GM12865 (cell line): ENCODE data around the gene STARD10.
A peak's percentile ranks its signal among the peaks of the same experiment; 100 is the strongest.

ENCODE experiments used
- DNase-seq: peaks from one replicate; pipeline ENCODE4 v3.0.0; 2010; ENCODE audit warnings: low read depth
- H3K4me3 ChIP-seq: 2 replicates; pipeline ENCODE4 v1.5.1; 2011; ENCODE audit warnings: mild to moderate bottlenecking, low read depth, low read length, control low read depth
- CTCF ChIP-seq: IDR thresholded peaks from 2 replicates; pipeline ENCODE4 v1.5.1; 2011; ENCODE audit warnings: low read length, control low read depth, low read depth, inconsistent platforms; ENCODE audit not compliant: insufficient read depth; ENCODE audit errors: missing control alignments

The STARD10 gene

GRCh38 chr11:72820439-72821139 lies 26.7 kb upstream of the STARD10 start:
- H3K4me3 ChIP-seq, result no peak overlapping the region
- no peak for DNase-seq

DNA sequence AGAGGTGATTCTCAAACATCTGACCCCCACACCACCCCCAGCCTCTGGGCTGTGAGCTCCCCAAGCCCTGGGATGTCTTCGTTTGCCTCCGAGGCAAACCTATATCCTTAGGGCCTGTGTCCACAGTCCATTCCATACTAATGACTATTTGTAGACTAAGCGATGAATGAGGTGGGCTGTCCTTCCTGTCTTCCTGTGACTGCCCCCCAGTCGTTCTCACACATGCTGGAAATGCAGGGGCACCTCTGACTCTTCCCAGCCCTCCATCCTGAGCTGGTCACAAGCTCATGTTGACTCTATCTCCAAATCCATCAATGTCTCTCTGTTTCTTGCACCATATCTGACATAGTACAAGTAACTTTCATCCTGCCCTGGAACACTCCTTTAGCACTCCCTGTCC lies 25.1 kb upstream of the STARD10 start:
- TF ChIP-seq CTCF, result no peak
- H3K4me3 ChIP-seq, result no peak overlapping the region
- DNase-seq, result no peak

More at GRCh38 chr11:72820439-72821139, 26.7 kb upstream of the STARD10 start:
- TF ChIP-seq CTCF, result no peak

DNA sequence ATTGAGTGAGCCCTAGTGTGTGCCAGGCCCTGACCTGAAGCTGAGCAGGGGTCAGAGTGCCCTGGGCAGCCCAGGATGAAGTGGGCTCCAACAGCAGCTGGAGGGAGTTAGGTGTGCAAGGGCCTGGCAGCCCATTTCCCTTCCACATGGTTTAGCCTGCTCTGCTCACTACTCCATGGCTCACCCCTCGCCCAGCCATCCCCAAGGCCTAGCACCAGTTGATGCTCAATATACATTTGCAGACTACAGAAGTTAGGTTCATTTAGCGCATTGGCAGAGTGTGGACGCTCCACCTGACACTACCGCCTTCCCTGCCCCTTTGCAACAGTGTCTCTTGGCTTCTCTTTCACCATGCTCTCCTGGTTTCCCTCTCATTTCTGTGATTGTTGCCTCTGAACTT lies 24.1 kb upstream of the STARD10 start:
- no peak for TF ChIP-seq CTCF
- no peak overlapping the region for H3K4me3 ChIP-seq
- no peak for DNase-seq

DNA sequence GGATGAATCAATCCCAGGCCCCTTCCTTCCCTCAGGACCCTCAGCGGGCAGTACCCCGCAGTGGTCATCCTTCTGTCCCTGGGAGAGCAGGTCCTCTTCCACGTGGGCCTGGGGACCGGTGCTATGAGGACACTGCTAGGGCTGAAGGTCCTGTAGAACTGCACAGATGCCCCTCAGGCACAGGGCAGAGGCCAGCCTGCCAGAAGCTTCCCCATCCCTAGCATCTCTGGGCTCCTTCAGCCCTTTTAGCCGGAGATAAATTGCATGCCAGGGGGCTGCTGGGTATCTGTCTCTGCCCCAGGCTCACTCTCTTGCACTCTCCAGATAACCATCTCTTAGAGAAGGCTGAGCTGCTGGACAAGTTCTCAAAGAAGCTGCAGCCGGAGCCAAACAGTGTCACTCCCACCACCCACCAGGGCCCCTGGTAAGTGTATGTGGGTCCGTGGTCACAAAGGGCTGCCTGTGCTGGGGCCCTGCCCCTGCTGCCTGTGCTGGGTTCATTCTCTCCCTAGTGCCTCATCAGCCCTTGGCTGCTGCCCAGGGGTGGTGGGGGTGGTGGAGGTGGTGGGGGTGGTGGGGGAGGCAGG lies 22.6 kb upstream of the STARD10 start:
- TF ChIP-seq CTCF, result no peak
- peak overlapping the region; percentile 83 for H3K4me3 ChIP-seq
- no peak for DNase-seq

DNA sequence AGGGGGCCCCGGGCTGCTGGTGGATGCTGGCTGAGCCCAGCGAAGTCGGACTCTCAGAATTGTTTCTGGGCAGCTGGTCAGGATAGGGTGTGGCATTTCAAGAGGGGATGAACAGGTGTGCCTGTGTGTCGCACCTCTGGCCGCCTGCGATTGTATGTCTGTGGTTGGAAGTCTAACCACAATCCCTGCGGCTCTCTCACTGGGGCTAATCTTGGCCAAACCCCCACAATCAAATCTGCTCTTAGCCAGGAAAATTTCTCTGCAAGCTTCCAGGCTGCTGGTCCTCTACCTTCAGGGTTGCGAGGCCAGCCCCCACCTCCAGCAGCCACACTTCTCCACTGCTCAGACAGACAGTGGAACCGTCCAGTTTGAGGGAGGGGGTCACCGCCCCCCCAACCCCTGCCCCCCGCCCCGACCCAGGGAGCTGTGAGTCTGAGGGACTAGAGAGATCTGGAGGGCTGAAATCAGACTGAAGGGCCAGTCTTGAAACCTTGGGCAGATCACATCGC lies 21.3 kb upstream of the STARD10 start:
- no peak for DNase-seq
- no peak for TF ChIP-seq CTCF

GRCh38 chr11:72814286-72815109 lies 20.7 kb upstream of the STARD10 start, which contains the start of gene ATG16L2:
Gene ATG16L2, plus strand, starts transcription at chr11:72814411. Its CDS starts 35 bp downstream, at chr11:72814446.
- peak within 1 kb of the TSS; percentile 83 for H3K4me3 ChIP-seq
- peak; percentile 92 for DNase-seq
- peak; percentile 13 for TF ChIP-seq CTCF

More for the DNA sequence above, 21.3 kb upstream of the STARD10 start:
- peak overlapping the region; percentile 83 for H3K4me3 ChIP-seq
